Measurements from ENCODE around the gene RPRD2.

GRCh38 chr1:150505431-150505830 is 141.5 kb downstream of the RPRD2 start:
- no peak for TF ChIP-seq CTCF (IDR thresholded peaks at IDR 0.05)
- TF ChIP-seq POLR2A (IDR thresholded peaks at IDR 0.05): no peak
